ENCODE results near the gene ZNF750.

ZNF750 gene

GRCh38 chr17:82804442-82805191 lies 35.2 kb downstream of the ZNF750 start:
- Histone ChIP-seq H3K4me3 (ENCODE audit: insufficient read depth, low read depth, low read length, poor library complexity, severe bottlenecking) (no peak overlapping the region), H3K4me1 (ENCODE audit: control insufficient read depth, insufficient read depth, low read length, poor library complexity, severe bottlenecking) (no peaks in the 10 kb centered on the region), H3K27ac (ENCODE audit: insufficient read depth, low read length, poor library complexity, severe bottlenecking) (no peak overlapping the region), H3K9me3 (ENCODE audit: control insufficient read depth, low read length) (no peaks in the 10 kb centered on the region), H3K36me3 (ENCODE audit: control insufficient read depth, insufficient read depth, low read length) (peaks cover 19% of the 10 kb centered on the region), H3K27me3 (replicated peaks; ENCODE audit: control insufficient read depth, insufficient read depth, low read length, poor library complexity, severe bottlenecking) (no peaks in the 10 kb centered on the region)
- DNase-seq: no peak

DNA sequence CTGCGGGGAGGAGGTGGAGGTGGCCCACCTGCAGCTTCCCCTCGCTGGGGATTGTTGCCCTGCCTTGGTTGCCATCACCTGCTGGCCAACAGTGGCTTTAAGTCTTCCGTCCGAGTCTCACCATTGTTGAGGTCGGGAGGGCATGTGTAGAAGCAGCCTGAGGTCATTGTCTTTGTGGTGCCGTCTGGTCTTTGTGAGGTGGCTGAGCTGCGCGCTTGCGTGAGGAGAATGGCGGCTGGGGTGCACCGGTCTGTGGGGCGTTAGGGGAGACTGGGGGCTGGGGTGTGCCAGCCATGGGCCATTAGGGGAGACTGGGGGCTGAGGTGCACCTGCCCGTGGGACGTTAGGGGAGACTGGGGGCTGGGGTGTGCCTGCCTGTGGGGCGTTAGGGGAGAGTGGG lies 36.2 kb downstream of the ZNF750 start:
- Histone ChIP-seq H3K4me1 (ENCODE audit: control insufficient read depth, insufficient read depth, low read length, poor library complexity, severe bottlenecking) (no peaks in the 10 kb centered on the region), H3K9me3 (ENCODE audit: control insufficient read depth, low read length) (no peaks in the 10 kb centered on the region), H3K27ac (ENCODE audit: insufficient read depth, low read length, poor library complexity, severe bottlenecking) (no peak overlapping the region), H3K27me3 (replicated peaks; ENCODE audit: control insufficient read depth, insufficient read depth, low read length, poor library complexity, severe bottlenecking) (no peaks in the 10 kb centered on the region), H3K4me3 (ENCODE audit: insufficient read depth, low read depth, low read length, poor library complexity, severe bottlenecking) (no peak overlapping the region), H3K36me3 (ENCODE audit: control insufficient read depth, insufficient read depth, low read length) (peaks cover 15% of the 10 kb centered on the region)
- no peak for DNase-seq

GRCh38 chr17:82803185-82803584 lies 36.6 kb downstream of the ZNF750 start:
- Histone ChIP-seq H3K9me3 (ENCODE audit: control insufficient read depth, low read length) (no peaks in the 10 kb centered on the region), H3K4me1 (ENCODE audit: control insufficient read depth, insufficient read depth, low read length, poor library complexity, severe bottlenecking) (no peaks in the 10 kb centered on the region), H3K36me3 (ENCODE audit: control insufficient read depth, insufficient read depth, low read length) (peaks cover 11% of the 10 kb centered on the region), H3K27ac (ENCODE audit: insufficient read depth, low read length, poor library complexity, severe bottlenecking) (no peak overlapping the region), H3K4me3 (ENCODE audit: insufficient read depth, low read depth, low read length, poor library complexity, severe bottlenecking) (no peak overlapping the region), H3K27me3 (replicated peaks; ENCODE audit: control insufficient read depth, insufficient read depth, low read length, poor library complexity, severe bottlenecking) (no peaks in the 10 kb centered on the region)
- no peak for DNase-seq

DNA sequence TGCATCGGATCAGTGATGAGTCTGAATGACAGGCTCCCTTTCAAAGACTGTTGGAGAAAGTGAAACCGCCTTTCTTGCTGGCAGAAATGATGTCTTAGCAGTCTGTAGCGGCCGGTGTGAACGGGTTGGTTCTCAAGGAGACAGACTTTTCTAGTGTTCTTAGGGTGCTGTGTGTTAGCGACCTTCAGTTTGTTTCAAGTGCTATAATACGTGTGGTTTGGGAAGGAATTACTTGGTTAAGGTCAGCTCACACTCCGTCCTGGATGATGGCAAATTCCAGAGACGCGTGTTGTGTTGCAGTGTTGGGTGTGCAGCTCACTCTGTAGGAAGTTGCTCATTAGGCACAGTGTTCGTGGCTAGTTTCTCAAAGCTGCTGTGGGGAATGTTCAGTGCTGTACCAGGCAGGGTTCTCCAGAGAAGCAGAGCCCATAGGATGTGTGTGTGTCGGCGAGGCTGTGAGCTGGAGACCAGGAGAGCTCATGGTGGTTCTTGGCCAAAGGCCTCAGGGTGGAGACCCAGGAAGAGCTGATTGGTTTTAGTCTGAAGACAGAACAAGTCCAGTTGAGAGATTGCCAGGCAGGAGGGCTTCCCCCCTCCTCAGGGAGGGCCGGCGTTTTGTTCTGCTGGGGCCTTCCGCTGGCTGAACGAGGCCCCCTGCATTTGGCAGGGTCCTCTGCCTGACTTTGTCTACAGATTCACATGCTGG lies 37.6 kb downstream of the ZNF750 start:
- Histone ChIP-seq H3K9me3 (ENCODE audit: control insufficient read depth, low read length) (no peaks in the 10 kb centered on the region), H3K4me1 (ENCODE audit: control insufficient read depth, insufficient read depth, low read length, poor library complexity, severe bottlenecking) (no peaks in the 10 kb centered on the region), H3K36me3 (ENCODE audit: control insufficient read depth, insufficient read depth, low read length) (peaks cover 2% of the 10 kb centered on the region), H3K27me3 (replicated peaks; ENCODE audit: control insufficient read depth, insufficient read depth, low read length, poor library complexity, severe bottlenecking) (no peaks in the 10 kb centered on the region), H3K27ac (ENCODE audit: insufficient read depth, low read length, poor library complexity, severe bottlenecking) (no peak overlapping the region), H3K4me3 (ENCODE audit: insufficient read depth, low read depth, low read length, poor library complexity, severe bottlenecking) (no peak overlapping the region)
- no peak for DNase-seq

DNA sequence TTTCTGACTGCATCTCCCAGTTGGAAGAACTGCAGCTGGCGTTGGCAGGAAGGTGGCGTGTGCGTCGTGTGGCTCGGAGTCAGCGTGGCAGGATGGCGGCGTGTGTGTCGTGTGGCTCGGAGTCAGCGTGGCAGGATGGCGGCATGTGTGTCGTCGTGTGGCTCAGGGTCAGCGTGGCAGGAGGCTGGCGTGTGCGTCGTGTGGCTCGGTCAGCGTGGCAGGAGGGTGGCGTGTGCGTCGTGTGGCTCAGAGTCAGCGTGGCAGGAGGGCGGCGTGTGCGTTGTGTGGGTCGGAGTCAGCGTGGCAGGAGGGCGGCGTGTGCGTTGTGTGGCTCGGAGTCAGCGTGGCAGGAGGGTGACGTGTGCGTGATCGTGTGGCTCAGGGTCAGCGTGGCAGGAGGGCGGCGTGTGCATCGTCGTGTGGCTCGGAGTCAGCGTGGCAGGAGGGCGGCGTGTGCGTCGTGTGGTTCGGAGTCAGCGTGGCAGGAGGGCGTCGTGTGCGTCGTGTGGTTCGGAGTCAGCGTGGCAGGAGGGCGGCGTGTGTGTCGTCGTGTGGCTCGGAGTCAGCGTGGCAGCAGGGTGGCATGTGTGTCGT lies 38.3 kb downstream of the ZNF750 start:
- Histone ChIP-seq H3K27me3 (replicated peaks; ENCODE audit: control insufficient read depth, insufficient read depth, low read length, poor library complexity, severe bottlenecking) (no peaks in the 10 kb centered on the region), H3K4me1 (ENCODE audit: control insufficient read depth, insufficient read depth, low read length, poor library complexity, severe bottlenecking) (no peaks in the 10 kb centered on the region), H3K36me3 (ENCODE audit: control insufficient read depth, insufficient read depth, low read length) (no peaks in the 10 kb centered on the region), H3K27ac (ENCODE audit: insufficient read depth, low read length, poor library complexity, severe bottlenecking) (no peak overlapping the region), H3K4me3 (ENCODE audit: insufficient read depth, low read depth, low read length, poor library complexity, severe bottlenecking) (no peak overlapping the region), H3K9me3 (ENCODE audit: control insufficient read depth, low read length) (no peaks in the 10 kb centered on the region)
- DNase-seq: no peak

- Histone ChIP-seq H3K27ac (ENCODE audit: insufficient read depth, low read length, poor library complexity, severe bottlenecking) (no peak overlapping the region), H3K9me3 (ENCODE audit: control insufficient read depth, low read length) (no peaks in the 10 kb centered on the region), H3K4me3 (ENCODE audit: insufficient read depth, low read depth, low read length, poor library complexity, severe bottlenecking) (no peak overlapping the region), H3K4me1 (ENCODE audit: control insufficient read depth, insufficient read depth, low read length, poor library complexity, severe bottlenecking) (no peaks in the 10 kb centered on the region), H3K36me3 (ENCODE audit: control insufficient read depth, insufficient read depth, low read length) (no peaks in the 10 kb centered on the region), H3K27me3 (replicated peaks; ENCODE audit: control insufficient read depth, insufficient read depth, low read length, poor library complexity, severe bottlenecking) (no peaks in the 10 kb centered on the region)
- DNase-seq: no peak
Observed at GRCh38 chr17:82800885-82801284, 38.9 kb downstream of the ZNF750 start.

GRCh38 chr17:82799591-82799990 lies 40.2 kb downstream of the ZNF750 start:
- no peak for DNase-seq
- H3K4me1 ChIP-seq (ENCODE audit: control insufficient read depth, insufficient read depth, low read length, poor library complexity, severe bottlenecking): no peaks in the 10 kb centered on the region
- H3K27ac ChIP-seq (ENCODE audit: insufficient read depth, low read length, poor library complexity, severe bottlenecking): no peak overlapping the region
- no peaks in the 10 kb centered on the region for H3K9me3 ChIP-seq (ENCODE audit: control insufficient read depth, low read length)
- no peak overlapping the region for H3K4me3 ChIP-seq (ENCODE audit: insufficient read depth, low read depth, low read length, poor library complexity, severe bottlenecking)
- H3K36me3 ChIP-seq (ENCODE audit: control insufficient read depth, insufficient read depth, low read length): no peaks in the 10 kb centered on the region
- no peaks in the 10 kb centered on the region for H3K27me3 ChIP-seq (replicated peaks; ENCODE audit: control insufficient read depth, insufficient read depth, low read length, poor library complexity, severe bottlenecking)

- DNase-seq: no peak
- no peaks in the 10 kb centered on the region for H3K36me3 ChIP-seq (ENCODE audit: control insufficient read depth, insufficient read depth, low read length)
Observed at GRCh38 chr17:82798752-82799151, 41.1 kb downstream of the ZNF750 start.

DNA sequence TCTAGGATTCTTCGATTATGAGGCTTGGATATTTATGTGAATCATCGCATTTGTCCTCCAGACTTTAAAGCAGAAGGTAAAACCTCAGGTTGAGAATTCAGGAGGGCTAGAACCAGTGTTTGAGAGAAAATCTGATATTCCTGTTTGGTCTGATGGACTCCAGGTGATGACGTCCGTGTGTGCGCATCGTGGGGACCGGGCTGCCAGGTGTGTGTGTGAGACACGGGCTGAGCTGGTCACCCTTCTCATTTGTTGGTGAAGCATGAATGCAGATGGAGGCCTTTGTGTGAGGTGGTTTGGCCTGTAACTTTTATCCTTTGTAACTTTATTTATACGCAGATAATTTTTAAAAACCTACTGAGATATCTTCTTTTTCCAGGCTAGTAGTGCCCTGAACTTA lies 42.8 kb downstream of the ZNF750 start:
- Histone ChIP-seq H3K4me3 (ENCODE audit: insufficient read depth, low read depth, low read length, poor library complexity, severe bottlenecking) (no peak overlapping the region), H3K27me3 (replicated peaks; ENCODE audit: control insufficient read depth, insufficient read depth, low read length, poor library complexity, severe bottlenecking) (no peaks in the 10 kb centered on the region), H3K4me1 (ENCODE audit: control insufficient read depth, insufficient read depth, low read length, poor library complexity, severe bottlenecking) (no peaks in the 10 kb centered on the region), H3K27ac (ENCODE audit: insufficient read depth, low read length, poor library complexity, severe bottlenecking) (no peak overlapping the region), H3K36me3 (ENCODE audit: control insufficient read depth, insufficient read depth, low read length) (no peaks in the 10 kb centered on the region), H3K9me3 (ENCODE audit: control insufficient read depth, low read length) (no peaks in the 10 kb centered on the region)
- DNase-seq: no peak

More at GRCh38 chr17:82798752-82799151, 41.1 kb downstream of the ZNF750 start:
- no peaks in the 10 kb centered on the region for H3K27me3 ChIP-seq (replicated peaks; ENCODE audit: control insufficient read depth, insufficient read depth, low read length, poor library complexity, severe bottlenecking)
- H3K27ac ChIP-seq (ENCODE audit: insufficient read depth, low read length, poor library complexity, severe bottlenecking): no peak overlapping the region
- no peaks in the 10 kb centered on the region for H3K4me1 ChIP-seq (ENCODE audit: control insufficient read depth, insufficient read depth, low read length, poor library complexity, severe bottlenecking)
- no peaks in the 10 kb centered on the region for H3K9me3 ChIP-seq (ENCODE audit: control insufficient read depth, low read length)
- H3K4me3 ChIP-seq (ENCODE audit: insufficient read depth, low read depth, low read length, poor library complexity, severe bottlenecking): no peak overlapping the region

DNA sequence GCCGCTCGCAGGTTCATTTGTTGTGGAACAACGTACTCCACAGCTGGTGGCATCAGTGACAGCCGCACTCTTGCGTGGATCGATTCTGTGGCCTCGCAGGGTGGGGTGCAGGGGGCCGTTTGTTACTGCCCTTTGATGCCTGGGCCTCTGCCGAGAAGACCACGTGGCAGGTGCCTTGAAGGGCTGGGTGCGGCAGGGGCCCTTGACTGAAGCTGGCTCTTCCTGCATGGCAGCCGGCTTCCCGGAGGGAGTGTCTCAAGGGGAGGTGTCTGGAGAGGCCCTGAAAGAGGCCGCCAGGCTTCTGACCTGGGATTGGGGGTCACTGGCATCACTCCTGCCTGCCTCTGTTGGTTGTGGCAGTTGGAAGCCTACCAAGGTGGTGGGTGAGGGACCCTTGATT lies 44.2 kb downstream of the ZNF750 start:
- no peak overlapping the region for H3K4me3 ChIP-seq (ENCODE audit: insufficient read depth, low read depth, low read length, poor library complexity, severe bottlenecking)
- no peaks in the 10 kb centered on the region for H3K9me3 ChIP-seq (ENCODE audit: control insufficient read depth, low read length)
- H3K4me1 ChIP-seq (ENCODE audit: control insufficient read depth, insufficient read depth, low read length, poor library complexity, severe bottlenecking): no peaks in the 10 kb centered on the region
- no peak for DNase-seq
- peaks cover 3% of the 10 kb centered on the region for H3K36me3 ChIP-seq (ENCODE audit: control insufficient read depth, insufficient read depth, low read length)
- H3K27ac ChIP-seq (ENCODE audit: insufficient read depth, low read length, poor library complexity, severe bottlenecking): no peak overlapping the region
- no peaks in the 10 kb centered on the region for H3K27me3 ChIP-seq (replicated peaks; ENCODE audit: control insufficient read depth, insufficient read depth, low read length, poor library complexity, severe bottlenecking)
